NCI-H2227 (cell line): ENCODE measurements around the gene SP5.
"Not testable (repeated sequence)": the region's sequence is repeated elsewhere in the genome, so short reads cannot be mapped to it uniquely, and the experiment has no call there.

Source experiments
- DNase-seq: peaks from one replicate; lab custom pipeline; 2025; ENCODE audit not compliant: unreplicated experiment; lab: John Stamatoyannopoulos, UW

SP5 gene

GRCh38 chr2:170737406-170737805 is 22.3 kb downstream of the SP5 start:
- DNase-seq = no peak

GRCh38 chr2:170737821-170738220 is 22.7 kb downstream of the SP5 start:
- DNase-seq = no peak

- DNase-seq = no peak
These were observed 23.9 kb downstream of the SP5 start for GRCh38 chr2:170739048-170739447.

- DNase-seq = no peak
These were observed 24.4 kb downstream of the SP5 start for GRCh38 chr2:170739507-170740046.

GRCh38 chr2:170740660-170741059 is 25.5 kb downstream of the SP5 start:
- no peak for DNase-seq

- no peak for DNase-seq
These were observed 26.9 kb downstream of the SP5 start for GRCh38 chr2:170742000-170742399.

- no peak for DNase-seq
These were observed 27.9 kb downstream of the SP5 start for GRCh38 chr2:170742896-170743529.

GRCh38 chr2:170743530-170744239 is 28.5 kb downstream of the SP5 start:
- DNase-seq = no peak

- DNase-seq = no peak
These were observed 29.3 kb downstream of the SP5 start for GRCh38 chr2:170744248-170745002.

- no peak for DNase-seq
These were observed 30.2 kb downstream of the SP5 start for GRCh38 chr2:170745305-170745704.

GRCh38 chr2:170747921-170748320 is 32.8 kb downstream of the SP5 start:
- DNase-seq = no peak

- DNase-seq = not testable (repeated sequence)
These were observed 36.4 kb downstream of the SP5 start for GRCh38 chr2:170751555-170751954.

GRCh38 chr2:170761572-170761971 is 46.4 kb downstream of the SP5 start:
- no peak for DNase-seq

- no peak for DNase-seq
These were observed 47.6 kb downstream of the SP5 start for GRCh38 chr2:170762760-170763159.

- no peak for DNase-seq
These were observed 48.1 kb downstream of the SP5 start for GRCh38 chr2:170763232-170763631.

- no peak for DNase-seq
These were observed 49.7 kb downstream of the SP5 start for GRCh38 chr2:170764880-170765261.

GRCh38 chr2:170766693-170767092 is 51.6 kb downstream of the SP5 start:
- no peak for DNase-seq
